ENCODE results near the gene C1QTNF2. TPM values are rescaled to one million over a fixed set of nuclear protein-coding genes. Genes with fewer than 3 reads are reported as not detected.

C1QTNF2 gene
- total and polyA plus RNA-seq, 2 donors (not counting 1 experiment from before 2014, with no cell fraction given): not detected

- H3K9ac ChIP-seq (ENCODE audit: low read length): no peak overlapping the region
- peaks cover 8 to 14% of the 10 kb centered on the region in 2 donors for H3K4me1 ChIP-seq (ENCODE audit: control insufficient read depth in 2 of 2, insufficient read depth in 2 of 2, low read length in 2 of 2)
- Mint-ChIP-seq H3K27me3 (peaks cover 38% of the 10 kb centered on the region), H3K9me3 (ENCODE audit: insufficient read depth) (no peaks in the 10 kb centered on the region), H3K4me3 (no peak overlapping the region), H3K27ac (no peak overlapping the region), H3K4me1 (peaks cover 6% of the 10 kb centered on the region)
- no peak for ATAC-seq (ENCODE audit: low read depth)
- H3K4me2 ChIP-seq (replicated peaks; ENCODE audit: low read depth, low read length, poor library complexity, severe bottlenecking): no peak overlapping the region
- ChIA-PET CTCF (no interaction called here), POLR2A (no interaction called here)
- H3K36me3 ChIP-seq (replicated peaks in 1 of 2; ENCODE audit: control extremely low read depth in 1 of 2, control insufficient read depth in 1 of 2, extremely low read depth in 1 of 2, insufficient read depth in 2 of 2, low read length in 1 of 2): no peaks in the 10 kb centered on the region
- no peaks in the 10 kb centered on the region for H3K9me3 ChIP-seq (ENCODE audit: control extremely low read depth in 1 of 3, control insufficient read depth in 2 of 3, insufficient read depth in 1 of 3, low read length in 2 of 3)
- no peak overlapping the region for H3K27ac ChIP-seq (ENCODE audit: low read length in 2 of 2)
- no peak overlapping the region for H3K4me3 ChIP-seq (ENCODE audit: control extremely low read depth in 1 of 5, extremely low read depth in 1 of 5, insufficient read depth in 1 of 5, low read depth in 2 of 5, low read length in 4 of 5)
- no peak for TF ChIP-seq EZH2 (IDR thresholded peaks at IDR 0.05; ENCODE audit: borderline replicate concordance, insufficient read depth, low read depth, low read length, poor library complexity, severe bottlenecking)
- no peak for TF ChIP-seq CTCF (IDR thresholded peaks at IDR 0.05)
- DNase-seq: no peak
- 0% methylated on average over 1 of the region's 1 CpG for WGBS (ENCODE audit: insufficient coverage)
- H2AFZ ChIP-seq (ENCODE audit: insufficient read depth, low read depth, low read length, poor library complexity, severe bottlenecking): no peak overlapping the region
- H3K27me3 ChIP-seq (replicated peaks in 1 of 4; ENCODE audit: control extremely low read depth in 1 of 4, control insufficient read depth in 3 of 4, insufficient read depth in 4 of 4, low read length in 3 of 4): peaks cover 0 to 19% (median 13%) of the 10 kb centered on the region in 4 experiments
- H4K20me1 ChIP-seq (ENCODE audit: control insufficient read depth, insufficient read depth, low read length, poor library complexity, severe bottlenecking): no peaks in the 10 kb centered on the region
- intact Hi-C loops (cut with micrococcal nuclease): no loop called here
- H3K79me2 ChIP-seq (ENCODE audit: control insufficient read depth, insufficient read depth, low read length): no peaks in the 10 kb centered on the region
Observed at GRCh38 chr5:160315968-160316367, 54.5 kb downstream of the C1QTNF2 start.

DNA sequence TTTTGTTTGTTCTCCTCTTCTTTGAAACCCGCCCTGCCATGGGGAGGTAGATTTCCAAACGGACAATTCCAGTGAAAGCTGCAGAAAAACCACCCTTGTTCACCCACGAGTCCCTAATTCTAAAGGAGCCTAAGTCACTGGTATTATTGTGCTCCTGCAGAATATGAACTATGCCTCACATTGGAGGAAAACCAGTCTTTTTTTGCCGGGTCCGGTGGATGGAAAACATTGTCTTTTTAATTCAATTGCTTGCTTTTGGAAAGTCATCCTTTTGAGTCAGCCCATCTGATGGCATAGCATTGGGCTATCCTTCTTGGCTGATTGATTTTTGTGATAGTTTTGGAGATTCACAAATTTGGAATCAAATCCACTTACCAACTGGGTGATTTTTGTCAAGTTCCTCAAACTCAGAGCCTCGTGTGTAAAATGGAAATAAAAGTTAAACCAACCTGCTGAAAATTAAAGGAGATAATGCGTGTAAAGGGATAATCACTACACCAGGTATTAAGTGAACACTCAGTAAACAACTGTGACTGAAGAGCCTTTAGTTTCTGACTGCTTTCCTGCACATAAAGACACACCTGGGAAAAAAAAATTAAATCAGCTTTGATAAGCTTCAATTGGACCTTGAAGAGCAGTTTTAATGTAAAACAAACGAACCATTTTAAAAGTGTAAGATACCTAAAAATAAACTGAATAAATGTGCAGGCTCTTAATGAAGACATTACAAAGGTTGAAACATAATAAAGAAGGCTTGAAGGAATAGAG is 57.3 kb downstream of the C1QTNF2 start:
- no peaks in the 10 kb centered on the region for H4K20me1 ChIP-seq (ENCODE audit: control insufficient read depth, insufficient read depth, low read length, poor library complexity, severe bottlenecking)
- no peak for ATAC-seq (ENCODE audit: low read depth)
- intact Hi-C loops (cut with micrococcal nuclease): no loop called here
- CTCF ChIA-PET: no interaction called here
- H3K27ac ChIP-seq (ENCODE audit: low read length in 2 of 2): no peak overlapping the region
- DNase-seq: no peak
- 3% methylated on average over 3 of the region's 8 CpGs for WGBS (ENCODE audit: insufficient coverage)
- H3K79me2 ChIP-seq (ENCODE audit: control insufficient read depth, insufficient read depth, low read length): no peaks in the 10 kb centered on the region
- H3K9me3 ChIP-seq (ENCODE audit: control extremely low read depth in 1 of 3, control insufficient read depth in 2 of 3, insufficient read depth in 1 of 3, low read length in 2 of 3): no peaks in the 10 kb centered on the region
- H3K4me3 ChIP-seq (ENCODE audit: control extremely low read depth in 1 of 5, extremely low read depth in 1 of 5, insufficient read depth in 1 of 5, low read depth in 2 of 5, low read length in 4 of 5): peak overlapping the region in 1 of 5 experiments; percentile 62
- peak overlapping the region; percentile 40 for H2AFZ ChIP-seq (ENCODE audit: insufficient read depth, low read depth, low read length, poor library complexity, severe bottlenecking)
- H3K4me1 ChIP-seq (ENCODE audit: control insufficient read depth in 2 of 2, insufficient read depth in 2 of 2, low read length in 2 of 2): peaks cover 8 to 14% of the 10 kb centered on the region in 2 donors
- H3K9me3 Mint-ChIP-seq (ENCODE audit: insufficient read depth): no peaks in the 10 kb centered on the region
- H3K9ac ChIP-seq (ENCODE audit: low read length): no peak overlapping the region
- peaks cover 6% of the 10 kb centered on the region for H3K4me1 Mint-ChIP-seq
- H3K27ac Mint-ChIP-seq: no peak overlapping the region
- H3K27me3 Mint-ChIP-seq: peaks cover 56% of the 10 kb centered on the region
- POLR2A ChIA-PET: no interaction called here
- no peaks in the 10 kb centered on the region for H3K36me3 ChIP-seq (replicated peaks in 1 of 2; ENCODE audit: control extremely low read depth in 1 of 2, control insufficient read depth in 1 of 2, extremely low read depth in 1 of 2, insufficient read depth in 2 of 2, low read length in 1 of 2)
- peaks cover 0 to 28% (median 16%) of the 10 kb centered on the region in 4 experiments for H3K27me3 ChIP-seq (replicated peaks in 1 of 4; ENCODE audit: control extremely low read depth in 1 of 4, control insufficient read depth in 3 of 4, insufficient read depth in 4 of 4, low read length in 3 of 4)
- H3K4me3 Mint-ChIP-seq: peak overlapping the region; percentile 66
- H3K4me2 ChIP-seq (replicated peaks; ENCODE audit: low read depth, low read length, poor library complexity, severe bottlenecking): peak overlapping the region; percentile 69
- TF ChIP-seq CTCF (IDR thresholded peaks at IDR 0.05) (no peak), EZH2 (IDR thresholded peaks at IDR 0.05; ENCODE audit: borderline replicate concordance, insufficient read depth, low read depth, low read length, poor library complexity, severe bottlenecking) (no peak)

All from B cell (primary cell).